ENCODE data around the gene CHD2.

CHD2 gene

DNA sequence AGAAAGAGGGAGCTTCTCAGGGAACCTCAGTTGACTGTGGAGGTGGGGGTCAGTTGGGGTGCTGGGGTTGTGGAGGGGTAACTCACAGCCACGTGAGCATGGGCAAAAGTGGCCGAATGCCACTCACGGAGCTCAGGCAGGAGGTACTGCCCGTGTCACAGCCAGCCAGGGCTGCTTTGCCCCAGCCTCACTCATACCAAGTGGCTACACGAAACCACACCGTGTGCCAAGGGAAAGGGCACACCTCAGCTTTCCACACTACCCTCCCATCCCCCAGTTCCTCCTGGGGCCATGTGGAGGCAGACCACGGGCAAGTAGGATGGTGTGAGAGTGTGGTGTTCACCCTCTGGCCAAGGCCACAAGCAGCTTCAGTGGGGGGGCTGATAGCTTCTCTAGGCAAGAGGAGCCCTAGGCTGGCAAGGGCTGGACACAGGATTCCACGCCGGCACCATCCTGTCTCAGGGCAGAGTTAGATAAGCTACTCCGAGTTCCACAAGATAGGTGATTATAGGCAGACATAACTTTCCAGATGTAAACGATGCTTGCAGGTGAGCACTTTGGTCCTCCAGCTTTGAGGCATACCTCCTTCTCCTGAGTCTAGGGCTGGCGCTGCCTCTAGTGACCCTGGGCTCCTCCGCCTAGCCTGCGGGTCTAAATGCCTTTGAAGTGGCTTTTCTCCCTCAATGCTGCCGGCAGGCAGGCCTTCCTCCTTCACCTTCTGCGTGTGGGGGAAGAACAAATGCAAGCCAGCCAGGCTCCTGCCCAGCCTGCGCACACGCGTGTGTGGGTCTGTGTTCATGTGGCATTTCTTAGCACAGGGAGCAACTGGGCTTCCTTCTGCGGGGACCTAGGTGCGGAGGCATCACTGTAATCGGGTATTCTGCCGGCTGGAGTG is 163.9 kb downstream of the CHD2 start:
- DNase-seq (ENCODE audit: low read depth in 2 of 2, low spot score in 1 of 2) = no peak

GRCh38 chr15:93065641-93066045 is 165.5 kb downstream of the CHD2 start:
- no peak for DNase-seq (ENCODE audit: low read depth in 2 of 2, low spot score in 1 of 2)

GRCh38 chr15:93066224-93066681 is 166.1 kb downstream of the CHD2 start:
- no peak for DNase-seq (ENCODE audit: low read depth in 2 of 2, low spot score in 1 of 2)

DNA sequence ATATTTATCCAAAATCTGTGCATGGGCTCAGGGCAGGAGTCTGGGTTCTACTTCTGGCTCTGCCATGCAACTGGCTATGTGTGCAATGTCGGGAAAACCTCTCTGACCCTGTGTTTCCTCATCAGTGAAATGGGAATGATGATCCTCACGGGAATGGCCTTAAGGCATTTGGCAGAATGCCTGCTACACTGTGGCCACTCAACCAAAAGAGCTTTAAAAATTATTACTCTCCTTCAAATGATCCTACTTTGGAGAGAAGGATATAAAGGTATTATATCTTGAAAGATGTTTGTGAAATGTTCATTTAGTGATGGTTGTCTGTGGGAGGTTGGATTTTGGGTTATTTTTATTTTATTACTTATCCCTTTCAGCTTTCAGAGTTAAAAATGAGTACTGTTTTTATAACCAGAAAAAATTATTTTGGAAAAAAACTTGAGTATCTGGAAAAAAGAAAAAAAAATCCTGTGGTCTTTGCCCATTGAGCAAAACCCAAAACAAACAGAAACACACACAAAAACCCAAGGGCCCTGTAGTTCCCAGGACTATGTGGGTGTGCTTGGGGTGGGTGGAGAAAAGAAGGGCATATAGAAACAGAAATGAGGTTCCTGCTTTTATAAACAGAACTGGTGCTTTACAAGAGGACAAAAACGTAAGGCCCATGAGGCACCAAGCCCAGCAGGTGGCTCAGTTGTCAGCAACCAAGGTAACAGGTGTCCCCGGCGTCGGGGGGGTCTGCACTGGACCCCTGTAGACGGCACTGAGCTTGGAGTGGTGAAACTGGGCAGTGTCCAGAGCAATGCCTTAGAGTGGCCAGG is 166.9 kb downstream of the CHD2 start:
- no peak for DNase-seq (ENCODE audit: low read depth in 2 of 2, low spot score in 1 of 2)

DNA sequence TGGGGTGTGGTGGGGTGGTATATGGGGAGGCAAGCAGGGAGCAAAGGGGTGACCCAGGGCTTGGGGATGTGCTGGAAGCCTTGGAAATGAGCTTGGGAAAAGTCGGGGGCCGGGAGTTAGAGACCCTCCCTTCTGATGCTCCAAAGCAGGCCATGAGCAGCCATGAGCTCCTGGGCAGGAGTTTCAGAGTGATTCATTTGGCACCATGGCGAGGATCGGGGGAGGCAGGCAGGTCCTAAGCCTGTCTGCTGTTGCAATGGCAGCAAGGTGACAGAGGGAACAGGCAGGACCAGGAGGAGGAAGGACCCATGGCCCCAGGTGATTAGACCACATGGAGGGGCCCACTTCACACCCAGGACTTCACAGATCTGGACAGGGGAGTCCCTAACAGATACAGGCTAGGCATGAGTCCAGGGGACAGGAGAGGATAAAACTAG is 167.5 kb downstream of the CHD2 start:
- DNase-seq (ENCODE audit: low read depth in 2 of 2, low spot score in 1 of 2) = no peak

GRCh38 chr15:93068581-93069199 is 168.6 kb downstream of the CHD2 start:
- no peak for DNase-seq (ENCODE audit: low read depth in 2 of 2, low spot score in 1 of 2)

DNA sequence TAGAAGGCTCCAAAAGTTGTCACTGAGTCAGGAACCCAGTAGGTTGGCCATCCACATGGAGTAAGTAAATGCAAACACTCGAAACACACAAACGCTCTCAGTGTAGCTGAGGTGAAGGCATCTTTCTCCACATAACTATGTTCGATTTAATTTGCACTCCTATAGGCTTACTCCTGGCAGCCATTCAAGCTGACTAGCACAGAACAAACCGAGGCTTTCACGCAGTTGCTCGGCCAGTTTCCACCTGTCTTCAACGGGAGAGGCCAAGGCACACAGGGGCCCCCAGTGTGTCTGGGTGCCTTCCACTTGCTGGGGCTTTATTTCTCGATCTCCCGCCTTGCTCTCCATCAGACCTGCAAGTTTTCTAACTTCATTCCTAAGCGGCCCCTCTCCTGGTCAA is 170.0 kb downstream of the CHD2 start:
- DNase-seq (ENCODE audit: low read depth in 2 of 2, low spot score in 1 of 2) = no peak

GRCh38 chr15:93070551-93071296 is 170.6 kb downstream of the CHD2 start:
- DNase-seq (ENCODE audit: low read depth in 2 of 2, low spot score in 1 of 2) = no peak

DNA sequence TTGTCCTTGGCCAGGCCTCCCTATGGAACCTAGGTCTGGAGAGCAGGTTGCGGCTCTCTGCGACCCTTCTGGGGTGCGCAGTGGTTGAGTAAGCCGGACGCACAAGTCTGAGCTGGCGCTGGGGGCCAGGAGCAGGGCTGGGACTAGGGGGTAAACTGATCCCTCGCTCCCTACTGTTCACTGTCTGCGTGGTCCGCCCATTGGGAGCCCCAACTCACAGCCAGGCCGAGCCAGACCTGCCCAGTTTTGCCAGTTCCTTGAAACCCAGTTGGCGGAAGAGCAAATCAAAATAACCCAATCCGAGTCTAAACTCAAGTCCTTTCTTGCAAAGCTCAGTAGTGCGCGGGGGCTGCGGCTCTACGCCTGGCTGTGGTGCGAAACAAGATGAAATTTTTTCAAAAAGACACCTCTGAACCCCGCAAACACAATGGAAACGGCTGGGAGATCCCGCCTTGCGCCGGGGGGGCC is 171.4 kb downstream of the CHD2 start:
- DNase-seq (ENCODE audit: low read depth in 2 of 2, low spot score in 1 of 2) = no peak

GRCh38 chr15:93072011-93072410 is 171.9 kb downstream of the CHD2 start:
- no peak for DNase-seq (ENCODE audit: low read depth in 2 of 2, low spot score in 1 of 2)

DNA sequence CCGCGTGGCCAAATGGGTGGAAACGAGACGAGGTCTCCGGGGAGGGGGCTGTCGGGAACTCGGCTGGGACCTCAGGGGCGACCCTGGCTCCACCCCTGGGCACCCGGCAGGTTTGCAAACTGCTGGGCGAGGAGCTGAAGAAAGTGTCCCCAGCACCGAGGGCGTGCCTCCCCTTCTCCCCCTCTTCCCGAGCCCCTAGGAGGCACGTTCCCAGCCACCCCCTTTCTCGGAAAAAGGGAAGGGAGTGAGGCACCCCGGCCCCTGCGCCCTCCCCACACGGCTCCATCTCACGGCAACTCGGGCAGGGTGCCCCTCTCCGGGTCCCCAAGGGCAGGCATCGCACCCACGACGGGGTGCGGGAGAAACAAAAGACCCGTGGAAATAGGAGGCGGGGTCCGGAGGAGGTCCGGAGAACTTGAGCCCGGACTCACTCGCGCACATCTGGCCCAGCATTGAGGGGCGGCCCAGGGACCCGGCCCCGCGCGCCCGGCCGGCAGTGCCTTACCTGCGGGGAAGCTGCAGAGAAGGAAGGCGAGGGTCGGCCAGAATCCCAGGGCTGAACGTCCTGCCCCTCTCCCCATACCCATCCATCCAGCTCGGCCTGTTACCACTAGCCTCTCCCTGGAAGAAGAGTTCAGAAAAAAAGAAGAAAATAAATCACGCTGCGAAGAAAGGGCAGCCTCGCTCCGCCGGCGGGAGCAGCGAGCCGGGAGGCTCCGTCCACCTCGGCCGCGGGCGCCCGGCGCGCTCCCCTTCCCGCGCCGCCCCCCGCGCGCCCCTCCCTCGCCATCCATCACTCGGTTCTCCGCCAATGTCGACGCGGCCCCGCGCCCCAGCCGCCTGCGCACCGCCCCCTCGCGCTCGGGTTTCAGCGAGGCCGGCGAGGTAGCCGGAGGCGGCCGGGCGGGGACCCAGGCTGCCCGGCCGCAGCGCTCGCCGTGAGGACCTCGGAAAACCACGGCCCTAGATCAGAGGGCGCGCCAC is 172.6 kb downstream of the CHD2 start:
- no peak for DNase-seq (ENCODE audit: low read depth in 2 of 2, low spot score in 1 of 2)

DNA sequence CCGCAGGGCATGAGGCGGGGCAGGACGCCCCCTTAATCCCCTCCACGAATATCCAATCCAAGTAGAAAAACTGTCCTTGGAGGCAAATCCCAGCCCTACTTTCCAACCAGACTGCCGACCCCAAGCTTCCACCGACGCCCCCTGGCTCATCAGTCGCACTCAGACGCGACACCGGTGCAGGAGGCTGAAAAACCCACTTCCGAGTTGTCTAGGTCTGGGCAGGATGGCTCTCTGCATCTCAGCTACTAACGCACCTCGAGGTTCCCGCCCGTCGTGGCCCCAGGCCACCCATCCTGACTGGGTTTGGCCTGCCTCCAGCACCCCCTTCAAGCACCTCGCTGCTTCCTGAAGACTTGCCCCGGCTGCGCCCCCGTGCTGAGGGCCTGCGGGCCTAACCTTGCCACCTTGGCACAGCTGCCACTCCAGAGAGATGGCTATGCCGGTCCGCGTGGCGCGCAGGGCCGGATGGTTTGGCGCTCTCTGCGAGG is 173.4 kb downstream of the CHD2 start:
- DNase-seq (ENCODE audit: low read depth in 2 of 2, low spot score in 1 of 2) = no peak

GRCh38 chr15:93074599-93074998 is 174.5 kb downstream of the CHD2 start:
- DNase-seq (ENCODE audit: low read depth in 2 of 2, low spot score in 1 of 2) = no peak

GRCh38 chr15:93076217-93076616 is 176.1 kb downstream of the CHD2 start:
- no peak for DNase-seq (ENCODE audit: low read depth in 2 of 2, low spot score in 1 of 2)

DNA sequence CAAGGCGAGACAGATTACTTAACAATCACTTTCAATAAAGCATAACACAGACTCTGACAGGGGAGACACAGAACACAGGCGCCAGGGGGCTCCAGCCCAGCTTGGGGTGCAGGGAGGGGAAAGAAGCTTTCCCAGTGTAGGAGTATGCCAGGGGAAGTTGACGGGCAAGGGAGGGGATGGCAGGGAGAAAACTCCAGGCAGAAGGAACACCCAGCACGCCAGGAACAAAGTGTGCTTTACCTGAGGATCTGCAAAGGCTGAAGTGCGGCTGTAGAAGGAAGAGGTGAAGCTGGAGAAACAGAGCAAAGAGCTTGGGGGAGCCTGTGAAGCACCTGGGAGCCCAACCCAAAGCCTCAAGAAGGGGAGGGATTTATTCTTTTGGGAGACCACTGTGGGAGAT is 176.8 kb downstream of the CHD2 start:
- DNase-seq (ENCODE audit: low read depth in 2 of 2, low spot score in 1 of 2) = no peak

Measured in stimulated activated CD8-positive, alpha-beta memory T cell treated with anti-CD3 and anti-CD28 coated beads, Interleukin-4, amount 100 ng/mL, for 4 hours (primary cell).